Immature natural killer cell (primary cell): Measurements from ENCODE around the gene ZNF660. TPM values are rescaled to one million over a fixed set of nuclear protein-coding genes. Genes with fewer than 3 reads are reported as not detected.
A peak's percentile ranks its signal among the peaks of the same experiment; 100 is the strongest.
"Not testable (repeated sequence)": the region's sequence is repeated elsewhere in the genome, so short reads cannot be mapped to it uniquely, and the experiment has no call there.

Source experiments
- DNase-seq, 3 donors: peaks; one replicate each; pipeline ENCODE4 v3.0.0; 2022; ENCODE audit warnings: mixed read lengths in 1 of 3
- H3K27ac Mint-ChIP-seq, 6 donors: one replicate each; pipeline ENCODE4 v1.8.0; 2020; ENCODE audit warnings: mixed read lengths in 6 of 6, mild to moderate bottlenecking in 5 of 6, inconsistent platforms in 4 of 6, moderate library complexity in 3 of 6
- H3K27me3 Mint-ChIP-seq, 3 donors: one replicate each; pipeline ENCODE4 v1.8.0; 2020 to 2021; ENCODE audit warnings: low read depth in 3 of 3, mild to moderate bottlenecking in 3 of 3, mixed read lengths in 3 of 3, moderate library complexity in 3 of 3, inconsistent platforms in 1 of 3
- H3K36me3 Mint-ChIP-seq, 3 donors: one replicate each; pipeline ENCODE4 v1.8.0; 2020; ENCODE audit warnings: mixed read lengths in 3 of 3, inconsistent platforms in 2 of 3, mild to moderate bottlenecking in 2 of 3
- H3K4me1 Mint-ChIP-seq, 2 donors: one replicate each; pipeline ENCODE4 v1.8.0; 2020; ENCODE audit warnings: inconsistent platforms in 2 of 2, mild to moderate bottlenecking in 2 of 2, mixed read lengths in 2 of 2, moderate library complexity in 1 of 2
- H3K4me3 Mint-ChIP-seq, 5 donors: one replicate each; pipeline ENCODE4 v1.8.0; 2020; ENCODE audit warnings: mild to moderate bottlenecking in 5 of 5, mixed read lengths in 5 of 5, inconsistent platforms in 3 of 5, moderate library complexity in 3 of 5
- H3K9me3 Mint-ChIP-seq, 6 donors: one replicate each; pipeline ENCODE4 v1.8.0; 2020; ENCODE audit warnings: mild to moderate bottlenecking in 6 of 6, mixed read lengths in 6 of 6, inconsistent platforms in 4 of 6, moderate library complexity in 3 of 6
- polyA plus RNA-seq, 3 donors: library from polyadenylated mRNA; unstranded; fragments of 300-500 nt; fragmentation: Illumina TruSeq; gene quantifications; one replicate each; pipeline ENCODE4 v1.2.3, GENCODE V29; 2021

Gene ZNF660
- polyA plus RNA-seq = 1 to 10 TPM in 2 of 3 donors, not detected in 1; 1.9 to 2.6 TPM

DNA sequence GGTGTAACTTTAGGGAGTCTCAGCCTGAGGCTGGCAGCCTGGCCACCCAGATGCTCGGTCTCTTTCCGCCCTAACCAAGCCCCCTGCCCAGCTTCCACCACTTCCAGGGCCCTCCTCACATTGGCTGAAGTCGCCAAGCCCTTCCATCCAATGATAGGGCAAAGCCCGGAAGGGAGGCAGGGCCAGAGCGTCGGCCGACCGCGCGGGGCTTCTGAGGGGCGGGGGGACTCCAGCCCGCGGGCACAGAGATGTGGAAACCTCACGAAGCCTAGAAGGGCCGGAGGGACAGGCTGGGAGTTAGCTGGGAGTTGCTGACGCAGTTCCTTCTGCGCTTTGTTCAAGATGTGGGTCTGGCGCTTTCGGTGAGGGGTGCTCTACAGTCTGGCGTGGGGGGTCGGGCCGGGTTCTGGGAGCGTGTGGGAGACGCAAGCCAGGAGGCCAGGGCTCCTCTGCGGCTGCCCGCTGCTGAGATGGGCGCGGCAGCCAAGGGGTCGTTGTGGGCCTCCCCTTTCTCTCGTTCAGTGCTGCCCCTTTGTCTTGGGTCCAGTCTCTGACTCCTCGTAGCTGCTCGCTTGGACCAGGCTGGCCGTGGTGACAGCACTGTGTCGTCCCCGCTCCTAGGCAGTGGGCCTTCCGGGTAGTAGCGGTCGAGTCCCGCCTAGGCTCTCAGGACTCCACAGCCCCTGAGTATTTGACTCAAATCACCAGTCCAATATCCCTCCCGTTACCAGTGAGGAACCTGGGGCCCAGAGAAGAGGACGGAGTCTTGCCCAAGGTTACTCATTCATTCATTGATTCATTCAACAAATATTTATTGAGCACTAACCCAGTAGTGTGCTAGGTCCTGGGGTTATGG, at the start of gene ZNF660:
Gene ZNF660 (plus strand): TSS at position 319 of the 856 bp plus-strand sequence. CDS start 9,230 bp downstream, outside the sequence.
- DNase-seq = peak; percentile 48 to 55 (median 53)
- Mint-ChIP-seq H3K27me3 (peaks cover 0 to 11% (median 4%) of the 10 kb centered on the region in 3 donors), H3K9me3 (peaks cover 0 to 4% (median 0%) of the 10 kb centered on the region in 6 donors), H3K4me3 (peak within 1 kb of the TSS; percentile 88 to 92 (median 89)), H3K4me1 (peaks cover 30 to 32% of the 10 kb centered on the region in 2 donors), H3K36me3 (peaks cover 15 to 32% (median 27%) of the 10 kb centered on the region in 3 donors), H3K27ac (peak within 1 kb of the TSS; percentile 53 to 92 (median 85))

- no peaks in the 10 kb centered on the region for H3K4me1 Mint-ChIP-seq
- no peak for DNase-seq
- H3K27me3 Mint-ChIP-seq = peaks cover 8 to 32% (median 10%) of the 10 kb centered on the region in 3 donors
- H3K27ac Mint-ChIP-seq = no peak overlapping the region
- no peaks in the 10 kb centered on the region for H3K9me3 Mint-ChIP-seq
- H3K4me3 Mint-ChIP-seq = no peak overlapping the region
- no peaks in the 10 kb centered on the region for H3K36me3 Mint-ChIP-seq
These were observed 49.4 kb upstream of the ZNF660 start for GRCh38 chr3:44535364-44535763.

DNA sequence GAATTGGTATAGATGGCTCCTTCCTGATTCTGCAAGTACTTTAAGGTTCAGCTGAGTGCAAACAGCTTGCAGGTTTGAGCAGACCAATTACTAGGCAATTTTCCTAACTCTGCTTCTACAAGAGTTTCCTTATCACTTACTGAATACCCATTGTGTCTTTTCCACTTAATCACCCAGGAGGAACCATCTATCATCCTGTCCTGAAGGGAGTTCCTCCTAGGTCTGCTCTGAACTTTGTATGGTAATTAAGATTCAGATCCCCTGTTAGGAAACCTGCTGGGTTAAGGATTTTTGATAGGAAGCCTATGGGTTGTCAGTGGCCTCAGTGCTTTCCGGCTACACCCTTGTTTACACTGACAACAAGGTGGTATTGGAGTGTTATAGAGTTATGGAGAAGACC, 40.0 kb upstream of the ZNF660 start:
- H3K9me3 Mint-ChIP-seq, H3K27ac Mint-ChIP-seq, H3K27me3 Mint-ChIP-seq, DNase-seq, H3K4me3 Mint-ChIP-seq, H3K4me1 Mint-ChIP-seq, H3K36me3 Mint-ChIP-seq: not testable (repeated sequence)

- Mint-ChIP-seq H3K4me1 (peaks cover 18 to 27% of the 10 kb centered on the region in 2 donors), H3K27ac (peak within 1 kb of the TSS; percentile 73 to 94 (median 86)), H3K4me3 (peak within 1 kb of the TSS; percentile 93 to 96 (median 93)), H3K36me3 (peaks cover 7 to 22% (median 15%) of the 10 kb centered on the region in 3 donors), H3K9me3 (no peaks in the 10 kb centered on the region), H3K27me3 (peaks cover 3 to 6% (median 5%) of the 10 kb centered on the region in 3 donors)
- DNase-seq = peak; percentile 55 to 64 (median 62)
These were observed 29.9 kb upstream of the ZNF660 start, which contains the start of gene ZKSCAN7 for GRCh38 chr3:44554626-44555592. TSS of gene ZKSCAN7 (plus strand) at chr3:44555193. CDS start at chr3:44557048, 1,855 bp downstream.

- peak in 1 of 3 donors; percentile 2 for DNase-seq
- Mint-ChIP-seq H3K4me3 (peak overlapping the region; percentile 93 to 96 (median 93)), H3K27me3 (peaks cover 3 to 4% (median 3%) of the 10 kb centered on the region in 3 donors), H3K36me3 (peaks cover 7 to 28% (median 21%) of the 10 kb centered on the region in 3 donors), H3K4me1 (peaks cover 18 to 28% of the 10 kb centered on the region in 2 donors), H3K9me3 (no peaks in the 10 kb centered on the region), H3K27ac (peak overlapping the region; percentile 60 to 94 (median 84))
These were observed 29.0 kb upstream of the ZNF660 start for GRCh38 chr3:44555723-44556122.

GRCh38 chr3:44557074-44557473, 27.7 kb upstream of the ZNF660 start:
- no peak overlapping the region for H3K4me3 Mint-ChIP-seq
- peaks cover 0 to 3% (median 2%) of the 10 kb centered on the region in 3 donors for H3K27me3 Mint-ChIP-seq

GRCh38 chr3:44561076-44561475, 23.7 kb upstream of the ZNF660 start:
- no peak for DNase-seq
- H3K4me3 Mint-ChIP-seq = no peak overlapping the region
- H3K4me1 Mint-ChIP-seq = peaks cover 14 to 18% of the 10 kb centered on the region in 2 donors
- peaks cover 0 to 2% (median 0%) of the 10 kb centered on the region in 3 donors for H3K27me3 Mint-ChIP-seq
- peaks cover 0 to 6% (median under 1%) of the 10 kb centered on the region in 6 donors for H3K9me3 Mint-ChIP-seq
- peaks cover 34 to 60% (median 59%) of the 10 kb centered on the region in 3 donors for H3K36me3 Mint-ChIP-seq
- H3K27ac Mint-ChIP-seq = no peak overlapping the region

More at GRCh38 chr3:44557074-44557473, 27.7 kb upstream of the ZNF660 start:
- H3K27ac Mint-ChIP-seq = no peak overlapping the region
- peaks cover 16 to 38% (median 30%) of the 10 kb centered on the region in 3 donors for H3K36me3 Mint-ChIP-seq
- DNase-seq = no peak
- H3K9me3 Mint-ChIP-seq = peaks cover 0 to 3% (median 0%) of the 10 kb centered on the region in 6 donors
- peaks cover 24 to 32% of the 10 kb centered on the region in 2 donors for H3K4me1 Mint-ChIP-seq

DNA sequence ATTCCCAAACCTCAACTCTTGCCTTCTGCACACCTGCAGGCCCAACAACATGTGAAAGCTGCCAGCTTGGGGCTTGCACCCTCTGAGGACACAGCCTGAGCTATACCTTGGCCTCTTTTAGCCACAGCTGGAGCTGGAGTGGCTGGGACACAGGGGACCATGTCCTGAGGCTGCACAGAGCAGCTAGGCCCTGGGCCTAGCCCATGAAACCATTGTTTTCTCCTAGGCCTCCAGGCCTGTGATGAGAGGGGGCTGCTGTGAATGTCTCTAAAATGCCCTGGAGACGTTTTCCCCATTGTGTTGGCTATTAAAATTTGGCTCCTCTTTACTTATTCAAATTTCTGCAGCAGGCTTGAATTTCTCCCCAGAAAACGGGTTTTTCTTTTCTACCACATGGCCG, 22.6 kb upstream of the ZNF660 start:
- Mint-ChIP-seq H3K9me3 (peaks cover 0 to 11% (median 2%) of the 10 kb centered on the region in 6 donors), H3K27me3 (no peaks in the 10 kb centered on the region), H3K36me3 (peaks cover 41 to 68% (median 67%) of the 10 kb centered on the region in 3 donors), H3K4me3 (no peak overlapping the region), H3K4me1 (peaks cover 7 to 10% of the 10 kb centered on the region in 2 donors), H3K27ac (no peak overlapping the region)
- no peak for DNase-seq

GRCh38 chr3:44568561-44568960, 16.2 kb upstream of the ZNF660 start:
- Mint-ChIP-seq H3K9me3 (peaks cover 31 to 55% (median 43%) of the 10 kb centered on the region in 6 donors), H3K4me3 (no peak overlapping the region), H3K36me3 (peaks cover 77 to 80% (median 78%) of the 10 kb centered on the region in 3 donors), H3K4me1 (peaks cover 0 to 2% of the 10 kb centered on the region in 2 donors), H3K27ac (no peak overlapping the region), H3K27me3 (peaks cover 0 to 4% (median 2%) of the 10 kb centered on the region in 3 donors)
- no peak for DNase-seq

GRCh38 chr3:44571024-44571423, 13.7 kb upstream of the ZNF660 start:
- no peak for DNase-seq
- Mint-ChIP-seq H3K4me3 (no peak overlapping the region), H3K27me3 (peaks cover 0 to 4% (median 2%) of the 10 kb centered on the region in 3 donors), H3K27ac (no peak overlapping the region), H3K4me1 (no peaks in the 10 kb centered on the region), H3K9me3 (peaks cover 29 to 66% (median 45%) of the 10 kb centered on the region in 6 donors), H3K36me3 (peaks cover 61 to 67% (median 62%) of the 10 kb centered on the region in 3 donors)

GRCh38 chr3:44576613-44577012, 8.2 kb upstream of the ZNF660 start:
- Mint-ChIP-seq H3K27ac (no peak overlapping the region), H3K4me3 (no peak overlapping the region)

DNA sequence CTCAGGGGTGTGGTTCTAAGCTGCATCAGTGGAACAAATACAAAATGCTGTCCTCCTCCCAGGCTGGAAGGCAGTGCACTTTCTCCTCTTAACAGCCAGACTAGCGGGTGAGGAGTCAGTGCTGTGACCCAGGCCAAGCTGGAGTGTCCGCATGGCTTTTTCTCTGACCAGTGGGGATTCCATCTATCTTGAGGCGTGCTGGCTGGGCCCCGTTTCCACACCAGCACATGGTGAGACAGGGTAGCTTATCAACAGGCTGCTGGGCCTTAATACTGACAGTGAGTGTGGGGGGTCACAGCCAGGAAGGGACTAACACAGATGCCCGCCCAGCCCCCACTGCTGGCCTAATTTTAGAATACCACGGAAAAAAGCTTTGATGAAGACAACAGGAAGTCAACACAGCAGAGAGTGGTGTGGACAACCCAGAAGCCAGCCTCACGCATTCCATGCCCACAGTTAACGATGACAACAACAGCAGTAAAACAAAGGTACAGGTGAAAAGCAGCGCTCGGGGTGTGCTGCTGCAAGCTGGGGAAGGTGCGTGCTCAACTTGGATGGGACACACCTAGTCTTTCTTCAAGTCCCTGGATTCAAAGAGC, 7.3 kb upstream of the ZNF660 start:
- not testable (repeated sequence) for H3K27ac Mint-ChIP-seq, H3K4me1 Mint-ChIP-seq, DNase-seq, H3K4me3 Mint-ChIP-seq, H3K27me3 Mint-ChIP-seq
- peaks cover 8 to 24% (median 11%) of the 10 kb centered on the region in 6 donors for H3K9me3 Mint-ChIP-seq
- H3K36me3 Mint-ChIP-seq = peaks cover 13 to 20% (median 16%) of the 10 kb centered on the region in 3 donors

More at GRCh38 chr3:44576613-44577012, 8.2 kb upstream of the ZNF660 start:
- peaks cover 21 to 27% (median 22%) of the 10 kb centered on the region in 3 donors for H3K36me3 Mint-ChIP-seq
- H3K4me1 Mint-ChIP-seq = no peaks in the 10 kb centered on the region
- DNase-seq = no peak
- peaks cover 0 to 5% (median 0%) of the 10 kb centered on the region in 3 donors for H3K27me3 Mint-ChIP-seq
- H3K9me3 Mint-ChIP-seq = peaks cover 10 to 33% (median 18%) of the 10 kb centered on the region in 6 donors
